OCI-M1 (cell line): ENCODE data around the gene KPNB1.

Source experiments
- DNase-seq: peaks from one replicate; lab custom pipeline; 2025; lab: John Stamatoyannopoulos, UW

Gene KPNB1

GRCh38 chr17:47649153-47649971 is at the start of gene KPNB1:
TSS of gene KPNB1 (plus strand) at chr17:47649919. CDS start at chr17:47650245, 326 bp downstream.
- peak; percentile 99 for DNase-seq

- DNase-seq = no peak
Measured at GRCh38 chr17:47603830-47604597, 45.7 kb upstream of the KPNB1 start.

- DNase-seq = no peak
Measured at GRCh38 chr17:47604598-47604927, 45.2 kb upstream of the KPNB1 start.

GRCh38 chr17:47605011-47605410 is 44.7 kb upstream of the KPNB1 start:
- no peak for DNase-seq

DNA sequence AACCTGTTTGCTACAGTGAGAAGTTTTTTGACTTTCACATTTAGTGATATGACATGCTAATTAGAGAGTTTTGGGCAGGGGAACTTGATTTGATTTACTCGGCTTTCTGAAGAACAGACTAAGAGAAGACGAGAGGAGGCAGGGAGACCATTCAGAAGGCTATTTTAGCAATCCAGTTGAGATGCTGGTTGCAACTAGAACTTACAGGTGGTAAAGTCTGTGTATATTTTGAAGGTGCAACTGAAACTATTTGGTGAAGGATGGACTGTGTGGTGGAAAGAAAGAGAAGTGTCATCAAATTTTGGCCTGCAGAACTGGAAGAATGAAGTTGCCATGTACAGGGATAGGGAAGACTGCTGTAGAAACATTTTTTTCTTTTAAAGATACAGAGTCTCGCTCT is 42.2 kb upstream of the KPNB1 start:
- DNase-seq = no peak

DNA sequence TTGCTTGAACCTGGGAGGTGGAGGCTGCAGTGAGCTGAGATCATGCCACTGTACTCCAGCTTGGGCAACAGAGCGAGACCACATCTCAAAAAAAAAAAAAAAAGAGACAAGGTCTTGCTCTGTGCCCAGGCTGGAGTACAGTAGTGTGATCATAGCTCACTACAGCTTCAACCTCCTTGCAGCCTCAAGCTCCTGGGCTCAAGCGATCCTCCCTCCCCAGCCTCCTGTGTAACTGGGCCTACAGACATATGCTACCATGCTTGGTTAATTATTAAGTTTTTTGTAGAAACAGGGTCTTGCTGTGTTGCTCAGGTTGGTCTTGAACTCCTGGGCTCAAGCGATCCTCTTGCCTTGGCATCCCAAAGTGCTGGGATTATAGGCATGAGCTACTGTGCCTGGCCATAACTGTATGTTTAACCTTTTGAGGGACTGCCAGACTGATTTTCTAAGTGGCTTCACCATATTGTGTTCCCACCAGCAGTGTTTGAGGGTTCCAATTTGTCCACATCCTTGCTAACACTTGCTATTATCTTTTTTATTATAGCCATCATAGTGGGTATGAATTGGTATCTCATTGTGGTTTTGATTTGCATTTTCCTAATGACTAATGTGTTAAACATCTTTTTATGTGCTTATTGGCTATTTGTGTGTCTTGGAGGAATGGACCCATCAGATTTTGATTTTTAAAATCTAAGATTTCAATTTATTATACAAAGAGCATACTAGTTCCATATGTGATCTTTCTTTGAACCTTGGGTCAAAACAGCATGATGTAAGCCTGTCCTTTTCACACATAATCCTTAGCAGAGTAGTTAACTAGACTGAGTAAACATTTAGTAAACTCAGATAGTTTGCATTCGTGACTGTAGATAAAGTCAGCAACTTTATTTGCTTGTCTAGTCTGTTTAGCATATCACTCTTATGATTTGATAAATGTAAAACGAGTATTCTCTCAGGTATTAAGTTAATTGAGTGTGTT is 38.1 kb upstream of the KPNB1 start:
- no peak for DNase-seq

GRCh38 chr17:47615766-47616424 is 33.8 kb upstream of the KPNB1 start:
- peak; percentile 78 for DNase-seq

GRCh38 chr17:47618410-47618809 is 31.3 kb upstream of the KPNB1 start:
- DNase-seq = no peak

DNA sequence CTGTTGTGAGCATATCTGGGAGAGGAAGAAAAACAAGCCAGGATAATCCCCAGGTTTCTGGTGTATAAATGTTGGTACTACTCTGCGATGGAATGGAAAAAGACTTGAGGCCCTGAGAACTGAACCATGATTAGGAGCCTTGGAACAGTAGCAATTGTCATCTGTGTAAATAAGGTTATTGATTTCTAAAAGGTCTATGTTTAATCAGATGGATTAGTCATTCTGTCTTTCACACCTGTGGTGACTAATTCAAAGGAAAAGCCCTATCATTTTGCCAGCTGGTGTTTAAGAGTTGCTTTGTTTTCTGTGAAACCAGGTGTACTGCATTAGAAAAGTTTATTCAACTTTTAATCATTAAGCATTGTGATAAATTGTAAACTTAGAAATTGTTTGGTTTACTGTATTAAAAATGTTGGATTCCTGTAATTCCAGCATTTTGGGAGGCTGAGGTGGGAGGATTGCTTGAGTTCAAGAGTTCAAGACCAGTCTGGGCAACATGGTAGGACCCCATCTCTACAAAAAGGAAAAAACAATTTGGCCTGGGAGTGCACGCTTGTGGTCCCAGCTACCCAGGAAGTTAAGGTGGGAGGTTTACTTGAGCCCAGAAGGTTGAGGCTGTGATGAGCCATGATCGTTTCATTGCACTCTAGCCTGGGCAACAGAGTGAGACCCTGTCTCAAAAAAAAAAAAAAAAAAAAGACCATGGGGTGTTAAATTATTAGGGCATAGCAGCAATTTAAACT is 29.0 kb upstream of the KPNB1 start:
- no peak for DNase-seq

DNA sequence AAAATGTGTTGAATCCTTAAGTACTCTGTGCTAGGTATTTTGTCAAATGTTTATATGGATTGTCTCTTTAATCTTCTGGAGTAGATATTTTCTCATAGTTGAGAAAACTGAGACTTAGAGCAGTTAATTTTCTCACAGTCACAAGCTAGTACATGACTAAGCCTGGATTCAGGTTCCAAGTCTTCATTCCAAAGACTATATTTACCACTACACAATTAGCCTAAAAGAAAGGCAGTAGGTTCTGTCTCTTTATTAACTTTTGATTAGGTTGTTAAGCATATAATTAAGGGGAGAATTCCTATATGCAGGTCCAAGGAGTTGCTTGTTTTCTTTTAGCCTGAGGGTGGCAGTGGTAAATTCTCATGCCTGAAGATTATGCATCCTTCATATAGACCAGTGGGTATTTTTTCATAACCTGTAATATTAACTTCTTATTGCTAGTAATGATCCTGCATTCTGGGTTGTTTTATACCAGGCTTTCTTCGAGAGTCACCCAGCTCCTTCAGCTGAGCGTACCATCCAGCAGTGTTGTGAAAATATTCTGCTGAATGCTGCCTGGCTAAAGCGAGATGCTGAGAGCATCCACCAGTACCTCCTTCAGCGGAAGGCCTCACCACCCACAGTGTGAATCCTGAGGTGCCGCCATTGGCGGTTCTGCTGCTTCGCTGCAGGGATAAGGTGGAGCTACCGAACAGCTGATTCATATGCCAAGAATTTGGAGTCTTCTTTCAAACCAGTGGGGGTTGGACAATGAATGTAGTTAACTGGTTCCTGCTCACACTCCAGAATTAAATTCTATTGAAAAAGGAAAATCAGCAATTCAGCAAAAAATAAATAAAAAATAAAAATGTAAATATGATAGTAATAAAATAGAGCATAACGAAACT is 28.2 kb upstream of the KPNB1 start:
- DNase-seq = no peak

- no peak for DNase-seq
Measured at GRCh38 chr17:47622180-47622549, 27.6 kb upstream of the KPNB1 start.

- DNase-seq = no peak
Measured at GRCh38 chr17:47624727-47625068, 25.0 kb upstream of the KPNB1 start.

DNA sequence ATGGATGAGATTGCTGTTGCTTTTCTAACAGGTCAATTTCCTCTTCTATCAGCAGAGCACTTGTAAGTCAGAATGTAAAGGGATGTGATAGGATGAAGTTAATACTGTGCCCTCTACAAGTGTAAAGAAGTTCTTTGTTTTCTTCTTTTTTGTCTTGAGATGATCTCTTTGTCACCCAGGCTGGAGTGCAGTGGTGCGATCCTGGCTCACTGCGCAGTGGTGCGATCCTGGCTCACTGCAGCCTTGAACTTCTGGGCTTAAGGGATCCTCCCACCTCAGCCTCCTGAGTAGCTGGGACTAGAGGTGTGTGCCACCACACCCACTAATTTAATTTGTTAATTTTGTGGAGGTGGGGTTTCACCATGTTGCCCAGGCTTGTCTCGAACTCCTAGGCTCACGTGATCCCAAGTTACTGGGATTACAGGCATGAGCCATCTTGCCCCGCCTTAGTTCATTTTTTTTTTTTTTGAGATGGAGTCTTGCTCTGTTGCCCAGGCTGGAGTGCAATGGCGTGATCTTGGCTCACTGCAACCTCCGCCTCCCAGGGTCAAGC is 21.6 kb upstream of the KPNB1 start:
- DNase-seq = no peak

DNA sequence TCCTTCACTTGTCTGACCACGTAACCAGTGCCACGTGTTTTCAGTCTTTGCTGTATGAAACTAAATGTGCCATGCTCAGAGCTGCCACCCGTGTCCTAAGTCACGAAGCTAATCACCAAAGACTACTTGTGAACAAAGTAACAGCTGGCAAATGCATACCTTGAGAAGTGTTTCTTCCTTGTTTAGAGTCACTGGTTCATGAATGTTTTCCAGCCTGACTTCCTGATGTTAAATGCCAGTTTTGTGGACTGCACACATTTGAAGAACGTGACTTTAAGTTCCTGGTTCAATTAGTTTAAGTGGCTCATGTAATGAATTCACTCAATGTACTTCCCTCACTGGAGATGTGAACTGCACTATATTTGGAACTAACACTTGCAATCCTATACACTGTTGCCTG is 19.9 kb upstream of the KPNB1 start:
- DNase-seq = no peak

DNA sequence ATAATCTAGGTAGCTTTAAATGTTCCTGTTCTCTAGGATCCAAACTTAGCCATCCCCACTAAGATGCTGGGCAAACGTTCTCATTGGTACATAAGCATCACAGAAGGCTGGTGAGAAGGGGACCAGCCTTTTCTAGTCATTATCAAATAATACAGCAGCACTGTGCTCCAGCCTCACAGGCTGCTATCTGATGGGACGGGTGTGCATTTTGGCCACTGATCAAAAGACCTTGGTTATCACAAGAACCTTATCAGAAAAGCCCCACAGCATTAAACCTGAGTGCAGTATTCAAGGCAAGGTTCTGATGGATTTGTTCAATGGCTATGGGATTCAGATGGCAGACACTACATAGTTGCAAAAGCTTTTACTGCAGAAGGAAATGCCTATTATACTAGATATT is 19.1 kb upstream of the KPNB1 start:
- DNase-seq = peak; percentile 46

- no peak for DNase-seq
Measured at GRCh38 chr17:47632991-47633390, 16.7 kb upstream of the KPNB1 start.

- no peak for DNase-seq
Measured at GRCh38 chr17:47633996-47634395, 15.7 kb upstream of the KPNB1 start.

GRCh38 chr17:47634870-47635269 is 14.8 kb upstream of the KPNB1 start:
- DNase-seq = no peak

GRCh38 chr17:47635734-47636133 is 14.0 kb upstream of the KPNB1 start:
- no peak for DNase-seq
